Liver (tissue), 9 donors: Measurements from ENCODE around the gene STK4. TPM values are rescaled to one million over a fixed set of nuclear protein-coding genes. Genes with fewer than 3 reads are reported as not detected.

Experiments
- DNase-seq: peaks from one replicate; pipeline ENCODE4 v3.0.0-alpha.2; 2017; ENCODE audit warnings: low spot score
- H3K27ac ChIP-seq, 2 donors: one replicate each; pipeline ENCODE4 v1.7.0; 2013; ENCODE audit warnings: inconsistent platforms in 2 of 2, low read length in 2 of 2, control low read depth in 1 of 2, low read depth in 1 of 2, mild to moderate bottlenecking in 1 of 2
- H3K27me3 ChIP-seq, 4 donors: one replicate each; pipeline versions ENCODE4 v1.6.1 to v1.7.0; 2013; ENCODE audit warnings: low read length in 3 of 4, inconsistent platforms in 1 of 4, mild to moderate bottlenecking in 1 of 4, moderate library complexity in 1 of 4; ENCODE audit not compliant: control insufficient read depth in 4 of 4, insufficient read depth in 4 of 4
- H3K36me3 ChIP-seq, 4 donors: one replicate each; pipeline versions ENCODE4 v1.6.1 to v1.7.0; 2013; ENCODE audit warnings: low read length in 3 of 4, mild to moderate bottlenecking in 3 of 4, low read depth in 1 of 4, moderate library complexity in 1 of 4; ENCODE audit not compliant: control insufficient read depth in 4 of 4, insufficient read depth in 3 of 4
- H3K4me1 ChIP-seq, 4 donors: one replicate each; pipeline versions ENCODE4 v1.6.1 to v1.7.0; 2013; ENCODE audit warnings: low read length in 3 of 4, mild to moderate bottlenecking in 3 of 4, moderate library complexity in 1 of 4; ENCODE audit not compliant: control insufficient read depth in 4 of 4, insufficient read depth in 4 of 4
- H3K4me3 ChIP-seq, 3 donors: one replicate each; pipeline versions ENCODE4 v1.6.1 to v1.7.0; 2013; ENCODE audit warnings: low read length in 3 of 3, control low read depth in 1 of 3, low read depth in 1 of 3, mild to moderate bottlenecking in 1 of 3
- H3K9ac ChIP-seq, 2 donors: one replicate each; pipeline ENCODE4 v1.7.0; 2013; ENCODE audit warnings: low read length in 2 of 2, mild to moderate bottlenecking in 2 of 2, moderate library complexity in 2 of 2, control low read depth in 1 of 2, low read depth in 1 of 2
- H3K9me3 ChIP-seq, 4 donors: one replicate each; pipeline versions ENCODE4 v1.6.1 to v1.7.0; 2013; ENCODE audit warnings: low read length in 3 of 4; ENCODE audit not compliant: control insufficient read depth in 4 of 4
- ATF3 ChIP-seq: IDR thresholded peaks from 2 replicates; pipeline ENCODE4 v1.6.1; 2016; ENCODE audit warnings: antibody characterized with exemption
- CTCF ChIP-seq: fragments of 150-350 bp; IDR thresholded peaks from 2 replicates; pipeline ENCODE4 v1.5.1; 2017; ENCODE audit warnings: improper control_type of control experiment, low read depth, low read length; ENCODE audit not compliant: missing input control
- EGR1 ChIP-seq, 2 donors: IDR thresholded peaks; 2 replicates each; pipeline ENCODE4 v1.6.1; 2016 to 2018; ENCODE audit warnings: antibody characterized with exemption in 2 of 2, low read depth in 2 of 2
- FOXA1 ChIP-seq: IDR thresholded peaks from 2 replicates; pipeline ENCODE4 v1.6.1; 2016; ENCODE audit warnings: antibody characterized with exemption
- FOXA2 ChIP-seq: IDR thresholded peaks from 2 replicates; pipeline ENCODE4 v1.6.1; 2016; ENCODE audit warnings: antibody characterized with exemption
- GABPA ChIP-seq, 2 donors: IDR thresholded peaks in 1 of 2; conservative IDR thresholded peaks in 1 of 2; 2 replicates each; pipeline ENCODE4 v1.6.1; 2016; ENCODE audit warnings: antibody characterized with exemption in 2 of 2, mild to moderate bottlenecking in 1 of 2, moderate library complexity in 1 of 2
- HNF4A ChIP-seq, 2 donors: conservative IDR thresholded peaks; 2 replicates each; pipeline ENCODE4 v1.6.1; 2016; ENCODE audit warnings: antibody characterized with exemption in 2 of 2, mild to moderate bottlenecking in 2 of 2
- HNF4G ChIP-seq: IDR thresholded peaks from 2 replicates; pipeline ENCODE4 v1.6.1; 2016; ENCODE audit warnings: antibody characterized with exemption
- MAX ChIP-seq: IDR thresholded peaks from 2 replicates; pipeline ENCODE4 v1.6.1; 2016; ENCODE audit warnings: antibody characterized with exemption
- NR2F2 ChIP-seq: IDR thresholded peaks from 2 replicates; pipeline ENCODE4 v1.6.1; 2016; ENCODE audit warnings: antibody characterized with exemption
- RAD21 ChIP-seq, 2 donors: IDR thresholded peaks; 2 replicates each; pipeline ENCODE4 v1.6.1; 2016; ENCODE audit warnings: antibody characterized with exemption in 2 of 2, mild to moderate bottlenecking in 2 of 2
- REST ChIP-seq: IDR thresholded peaks from 2 replicates; pipeline ENCODE4 v1.6.1; 2016; ENCODE audit warnings: antibody characterized with exemption, mild to moderate bottlenecking
- RXRA ChIP-seq, 2 donors: IDR thresholded peaks; 2 replicates each; pipeline ENCODE4 v1.6.1; 2017 to 2018; ENCODE audit warnings: antibody characterized with exemption in 2 of 2, mild to moderate bottlenecking in 1 of 2
- SP1 ChIP-seq: IDR thresholded peaks from 2 replicates; pipeline ENCODE4 v1.6.1; 2018; ENCODE audit warnings: antibody characterized with exemption, mild to moderate bottlenecking
- YY1 ChIP-seq: IDR thresholded peaks from 2 replicates; pipeline ENCODE4 v1.6.1; 2016; ENCODE audit warnings: antibody characterized with exemption, mild to moderate bottlenecking
- ZBTB33 ChIP-seq: IDR thresholded peaks from 2 replicates; pipeline ENCODE4 v1.6.1; 2016; ENCODE audit warnings: antibody characterized with exemption
- WGBS: extraction: QIAGEN DNeasy Blood & Tissue Kit; methylation state at CpG from one replicate; pipeline ENCODE4 v1.1.7; 2013; 5-methylcytosine and 5-hydroxymethylcytosine counted together
- polyA plus RNA-seq, 2 donors: library from polyadenylated mRNA; stranded (reverse) in 1 of 2; unstranded in 1 of 2; fragments of 200-250 nt in 1 of 2; fragments of >200 nt in 1 of 2; fragmentation: Nextera tagmentation in 1 of 2; extraction: Ambion mirVana in 1 of 2; gene quantifications; one replicate each; pipeline versions ENCODE4 v1.2.1 to v1.2.3, GENCODE V29; 2013 to 2015
- total RNA-seq, 2 donors: library from RNA; depleted of rRNA; stranded (reverse); fragments of >200 nt; gene quantifications; one replicate each; pipeline ENCODE4 v1.2.3, GENCODE V29; 2014
- donor health status: healthy.
- donor health status: healthy.
- donor health status: healthy.
- donor health status: healthy.
- donor health status: healthy.

STK4 gene
- total and polyA plus RNA-seq, 4 donors, result 3.7 to 20.8 (median 13.9) TPM

GRCh38 chr20:45124365-45124764 lies 158.1 kb downstream of the STK4 start, which contains the start of gene WFDC12:
Gene WFDC12, minus strand, starts transcription at chr20:45124465. Its CDS starts 18 bp downstream, at chr20:45124447.
- Histone ChIP-seq H3K4me3 (no peak within 1 kb of the TSS), H3K9ac (no peak within 1 kb of the TSS), H3K27me3 (peaks cover 0 to 16% (median 1%) of the 10 kb centered on the region in 4 donors), H3K4me1 (no peaks in the 10 kb centered on the region), H3K27ac (no peak within 1 kb of the TSS), H3K9me3 (no peaks in the 10 kb centered on the region), H3K36me3 (no peaks in the 10 kb centered on the region)
- TF ChIP-seq EGR1 (IDR thresholded peaks at IDR 0.05; ENCODE audit: low read depth in 2 of 2) (no peak), ATF3 (no peak), FOXA2 (no peak), GABPA (IDR thresholded peaks at IDR 0.05 in 1 of 2, conservative IDR thresholded peaks at IDR 0.05 in 1 of 2) (no peak), HNF4G (no peak), NR2F2 (no peak), FOXA1 (no peak), REST (no peak), SP1 (no peak), YY1 (no peak), CTCF (no peak), HNF4A (conservative IDR thresholded peaks at IDR 0.05) (no peak)
- no peak for DNase-seq
- WGBS, result 82% methylated on average over 6 of the region's 6 CpGs

- Histone ChIP-seq H3K36me3 (no peaks in the 10 kb centered on the region), H3K4me3 (no peak overlapping the region), H3K27ac (no peak overlapping the region), H3K27me3 (peaks cover 0 to 16% (median 3%) of the 10 kb centered on the region in 4 donors), H3K9me3 (no peaks in the 10 kb centered on the region), H3K9ac (no peak overlapping the region), H3K4me1 (no peaks in the 10 kb centered on the region)
- DNase-seq, result no peak
- 67% methylated on average over 2 of the region's 2 CpGs for WGBS
- TF ChIP-seq EGR1 (IDR thresholded peaks at IDR 0.05; ENCODE audit: low read depth in 2 of 2) (no peak), NR2F2 (no peak), FOXA1 (no peak), FOXA2 (no peak), ATF3 (no peak), SP1 (no peak), REST (no peak), ZBTB33 (no peak), RXRA (IDR thresholded peaks at IDR 0.05) (no peak), MAX (no peak), RAD21 (IDR thresholded peaks at IDR 0.05) (no peak), HNF4G (no peak), CTCF (no peak), HNF4A (conservative IDR thresholded peaks at IDR 0.05) (no peak), GABPA (IDR thresholded peaks at IDR 0.05 in 1 of 2, conservative IDR thresholded peaks at IDR 0.05 in 1 of 2) (no peak)
Measured at GRCh38 chr20:45128099-45128498, 161.8 kb downstream of the STK4 start.
